Neuronal stem cell (in vitro differentiated cells): ENCODE data around the gene SUPT4H1.

ENCODE experiments used
- DNase-seq: peaks from one replicate; pipeline ENCODE4 v3.0.0-alpha.2; 2013; ENCODE audit warnings: low spot score
- H2AFZ ChIP-seq: one replicate; pipeline ENCODE4 v1.6.1; 2013; ENCODE audit warnings: mild to moderate bottlenecking, low read length, inconsistent platforms
- H2AK5ac ChIP-seq: 2 replicates; pipeline ENCODE4 v1.6.1; 2013; ENCODE audit warnings: low read depth, mild to moderate bottlenecking, inconsistent platforms, low read length, moderate library complexity, mixed read lengths
- H2BK120ac ChIP-seq: 2 replicates; pipeline ENCODE4 v1.6.1; 2013; ENCODE audit warnings: low read depth, mild to moderate bottlenecking, inconsistent platforms, low read length, moderate library complexity, mixed read lengths
- H2BK12ac ChIP-seq: one replicate; pipeline ENCODE4 v1.6.1; 2013; ENCODE audit warnings: low read length, inconsistent platforms
- H2BK15ac ChIP-seq: 2 replicates; pipeline ENCODE4 v1.6.1; 2013; ENCODE audit warnings: mild to moderate bottlenecking, low read length, inconsistent platforms, mixed read lengths
- H2BK5ac ChIP-seq: one replicate; pipeline ENCODE4 v1.6.1; 2013; ENCODE audit warnings: inconsistent platforms, mild to moderate bottlenecking, low read length, moderate library complexity
- H3K14ac ChIP-seq: one replicate; pipeline ENCODE4 v1.6.1; 2013; ENCODE audit warnings: low read length, inconsistent platforms
- H3K18ac ChIP-seq: 2 replicates; pipeline ENCODE4 v1.6.1; 2013; ENCODE audit warnings: low read length, inconsistent platforms
- H3K23ac ChIP-seq: 2 replicates; pipeline ENCODE4 v1.6.1; 2013; ENCODE audit warnings: low read depth, mild to moderate bottlenecking, mixed read lengths, low read length, inconsistent platforms; ENCODE audit not compliant: poor library complexity
- H3K27ac ChIP-seq: replicated peaks from 3 replicates; pipeline ENCODE4 v1.5.1; 2013; ENCODE audit warnings: low read length, inconsistent platforms
- H3K27me3 ChIP-seq, 3 experiments: 2 replicates each; pipeline ENCODE4 v1.6.1; 2013; ENCODE audit warnings: low read length in 3 of 3, mild to moderate bottlenecking in 2 of 3, inconsistent platforms in 1 of 3, low read depth in 1 of 3, mixed read lengths in 1 of 3, moderate library complexity in 1 of 3; ENCODE audit not compliant: control insufficient read depth in 3 of 3, insufficient read depth in 3 of 3
- H3K36me3 ChIP-seq, 2 donors: replicated peaks in 1 of 2; 2 replicates each; pipeline ENCODE4 v1.6.1; 2013; ENCODE audit warnings: low read length in 2 of 2; ENCODE audit not compliant: control insufficient read depth in 2 of 2, insufficient read depth in 2 of 2
- H3K4ac ChIP-seq: 2 replicates; pipeline ENCODE4 v1.6.1; 2013; ENCODE audit warnings: inconsistent platforms, mild to moderate bottlenecking, low read length, moderate library complexity
- H3K4me1 ChIP-seq, 2 donors: 1 replicate in 1 of 2; 2 replicates in 1 of 2; pipeline ENCODE4 v1.6.1; 2013; ENCODE audit warnings: low read length in 2 of 2, low read depth in 1 of 2; ENCODE audit not compliant: control insufficient read depth in 2 of 2, insufficient read depth in 1 of 2
- H3K4me2 ChIP-seq: one replicate; pipeline ENCODE4 v1.6.1; 2013; ENCODE audit warnings: mild to moderate bottlenecking, low read length, inconsistent platforms; ENCODE audit not compliant: insufficient read depth, poor library complexity, severe bottlenecking
- H3K4me3 ChIP-seq, 2 donors: 2 replicates each; pipeline ENCODE4 v1.5.1; 2013; ENCODE audit warnings: low read length in 2 of 2, mild to moderate bottlenecking in 2 of 2, inconsistent platforms in 1 of 2, moderate library complexity in 1 of 2
- H3K79me1 ChIP-seq: one replicate; pipeline ENCODE4 v1.6.1; 2013; ENCODE audit warnings: low read depth, mild to moderate bottlenecking, inconsistent platforms, low read length, moderate library complexity
- H3K9ac ChIP-seq: one replicate; pipeline ENCODE4 v1.6.1; 2013; ENCODE audit warnings: mild to moderate bottlenecking, low read depth, low read length, inconsistent platforms; ENCODE audit not compliant: poor library complexity
- H3K9me3 ChIP-seq, 2 donors: replicated peaks in 1 of 2; 2 replicates each; pipeline versions ENCODE3 to v1.6.1; 2013; ENCODE audit warnings: low read length in 2 of 2, mild to moderate bottlenecking in 2 of 2, inconsistent platforms in 1 of 2, low read depth in 1 of 2, mixed read lengths in 1 of 2, moderate library complexity in 1 of 2; ENCODE audit not compliant: control insufficient read depth in 2 of 2, insufficient read depth in 1 of 2
- H4K8ac ChIP-seq: one replicate; pipeline ENCODE4 v1.6.1; 2013; ENCODE audit warnings: low read depth, mild to moderate bottlenecking, inconsistent platforms, low read length, moderate library complexity
- H4K91ac ChIP-seq: one replicate; pipeline ENCODE4 v1.6.1; 2013; ENCODE audit warnings: low read length, low read depth, mild to moderate bottlenecking, inconsistent platforms; ENCODE audit not compliant: poor library complexity
- WGBS, 2 donors: extraction: QIAGEN DNeasy Blood & Tissue Kit; methylation state at CpG; one replicate each; pipeline ENCODE4 v1.1.7; 2013; ENCODE audit warnings: missing lambda C conversion rate in 2 of 2, mixed read lengths in 1 of 2; ENCODE audit not compliant: insufficient read length in 2 of 2, insufficient replicate concordance in 1 of 2; ENCODE audit errors: extremely low coverage in 2 of 2; 5-methylcytosine and 5-hydroxymethylcytosine counted together

The SUPT4H1 gene

GRCh38 chr17:58326609-58327362 is 25.2 kb downstream of the SUPT4H1 start:
- Histone ChIP-seq H3K18ac (no peak overlapping the region), H3K4me3 (no peak overlapping the region), H3K14ac (no peak overlapping the region), H3K36me3 (peaks cover 0 to 4% of the 10 kb centered on the region in 2 donors), H2BK12ac (no peak overlapping the region), H2BK15ac (peak overlapping the region; percentile 69), H3K4me2 (no peak overlapping the region), H3K27me3 (peaks cover 0 to 29% (median 0%) of the 10 kb centered on the region in 3 experiments), H3K27ac (no peak overlapping the region), H4K91ac (no peak overlapping the region), H2BK120ac (no peak overlapping the region), H2AK5ac (peak overlapping the region; percentile 98), H3K79me1 (peaks cover 6% of the 10 kb centered on the region), H2BK5ac (no peak overlapping the region), H3K4ac (no peak overlapping the region), H2AFZ (no peak overlapping the region), H3K9ac (no peak overlapping the region), H3K9me3 (no peaks in the 10 kb centered on the region), H4K8ac (no peak overlapping the region), H3K23ac (no peak overlapping the region), H3K4me1 (peaks cover 13 to 37% of the 10 kb centered on the region in 2 donors)
- no CpG with 5 or more reads among the region's 9 CpGs for WGBS, 2 donors
- DNase-seq: no peak

- no peak overlapping the region for H3K14ac ChIP-seq
- no peak overlapping the region for H3K4me2 ChIP-seq
- peaks cover 0 to 29% (median 0%) of the 10 kb centered on the region in 3 experiments for H3K27me3 ChIP-seq
- H3K27ac ChIP-seq: no peak overlapping the region
- H2BK5ac ChIP-seq: no peak overlapping the region
- H3K23ac ChIP-seq: no peak overlapping the region
- H2AFZ ChIP-seq: no peak overlapping the region
- H2BK15ac ChIP-seq: no peak overlapping the region
- H2AK5ac ChIP-seq: peak overlapping the region; percentile 79
- no peak overlapping the region for H2BK120ac ChIP-seq
- H3K4ac ChIP-seq: no peak overlapping the region
- H3K36me3 ChIP-seq: peaks cover 0 to 6% of the 10 kb centered on the region in 2 donors
- no peak overlapping the region for H4K8ac ChIP-seq
- H3K4me1 ChIP-seq: peaks cover 13 to 36% of the 10 kb centered on the region in 2 donors
- peak overlapping the region in 1 of 2 donors; percentile 12 for H3K4me3 ChIP-seq
- DNase-seq: no peak
- no peak overlapping the region for H3K9ac ChIP-seq
- peaks cover 6% of the 10 kb centered on the region for H3K79me1 ChIP-seq
- H3K9me3 ChIP-seq: no peaks in the 10 kb centered on the region
- H4K91ac ChIP-seq: no peak overlapping the region
- WGBS, 2 donors: no CpG with 5 or more reads among the region's 11 CpGs
- no peak overlapping the region for H3K18ac ChIP-seq
- H2BK12ac ChIP-seq: peak overlapping the region; percentile 4
Measured at GRCh38 chr17:58325976-58326468, 26.0 kb downstream of the SUPT4H1 start.

- Histone ChIP-seq H3K9ac (peak overlapping the region; percentile 12), H2BK5ac (peak overlapping the region; percentile 85), H3K18ac (peak overlapping the region; percentile 99), H3K27ac (no peak overlapping the region), H3K4ac (peak overlapping the region; percentile 32), H3K4me3 (no peak overlapping the region), H3K27me3 (peaks cover 0 to 29% (median 0%) of the 10 kb centered on the region in 3 experiments), H3K14ac (no peak overlapping the region), H2AK5ac (peak overlapping the region; percentile 79), H2AFZ (no peak overlapping the region), H3K4me2 (no peak overlapping the region), H4K8ac (no peak overlapping the region), H3K23ac (peak overlapping the region; percentile 61), H3K79me1 (peaks cover 6% of the 10 kb centered on the region), H2BK12ac (peak overlapping the region; percentile 47), H4K91ac (no peak overlapping the region), H3K4me1 (peaks cover 13 to 35% of the 10 kb centered on the region in 2 donors), H2BK120ac (no peak overlapping the region), H3K36me3 (peaks cover 0 to 6% of the 10 kb centered on the region in 2 donors), H3K9me3 (no peaks in the 10 kb centered on the region), H2BK15ac (no peak overlapping the region)
- no peak for DNase-seq
- no CpG with 5 or more reads among the region's 11 CpGs for WGBS, 2 donors
Measured at GRCh38 chr17:58325289-58325726, 26.7 kb downstream of the SUPT4H1 start.
